ENCODE measurements around the gene LSM3.

Gene LSM3

GRCh38 chr3:14201940-14202684 is 23.5 kb downstream of the LSM3 start:
- no peak for DNase-seq

DNA sequence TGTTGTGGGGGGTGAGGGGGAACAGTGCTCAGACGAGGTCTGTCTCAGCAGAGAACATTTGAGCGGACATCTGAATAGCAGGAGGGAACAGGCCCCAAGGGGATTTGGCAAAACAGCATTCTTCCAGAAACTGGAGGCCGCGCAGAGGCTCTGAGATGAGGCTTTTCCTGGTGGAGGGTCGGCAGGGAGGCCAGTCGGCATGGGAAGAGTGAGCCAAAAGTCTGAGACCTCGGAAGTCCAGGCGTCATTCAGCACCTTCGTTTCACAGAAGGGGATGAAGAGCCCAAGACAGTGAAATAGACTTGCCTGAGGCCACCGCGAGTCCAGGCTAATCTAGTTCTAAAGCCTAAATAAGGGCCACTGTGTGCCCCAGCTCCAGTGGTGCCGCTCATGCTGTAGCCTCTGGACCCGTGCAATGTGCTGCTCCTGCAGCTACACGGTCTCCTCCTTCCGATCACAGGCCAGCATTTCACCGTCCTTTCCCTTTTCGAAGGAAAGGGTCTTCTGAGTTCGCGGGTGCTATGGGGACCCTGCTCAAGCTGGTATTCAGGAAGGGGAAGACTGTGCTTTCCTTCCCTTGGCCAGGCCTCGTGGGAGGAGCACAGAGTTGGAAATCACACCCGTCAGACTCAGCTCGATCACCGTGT is 24.4 kb downstream of the LSM3 start:
- DNase-seq = no peak

DNA sequence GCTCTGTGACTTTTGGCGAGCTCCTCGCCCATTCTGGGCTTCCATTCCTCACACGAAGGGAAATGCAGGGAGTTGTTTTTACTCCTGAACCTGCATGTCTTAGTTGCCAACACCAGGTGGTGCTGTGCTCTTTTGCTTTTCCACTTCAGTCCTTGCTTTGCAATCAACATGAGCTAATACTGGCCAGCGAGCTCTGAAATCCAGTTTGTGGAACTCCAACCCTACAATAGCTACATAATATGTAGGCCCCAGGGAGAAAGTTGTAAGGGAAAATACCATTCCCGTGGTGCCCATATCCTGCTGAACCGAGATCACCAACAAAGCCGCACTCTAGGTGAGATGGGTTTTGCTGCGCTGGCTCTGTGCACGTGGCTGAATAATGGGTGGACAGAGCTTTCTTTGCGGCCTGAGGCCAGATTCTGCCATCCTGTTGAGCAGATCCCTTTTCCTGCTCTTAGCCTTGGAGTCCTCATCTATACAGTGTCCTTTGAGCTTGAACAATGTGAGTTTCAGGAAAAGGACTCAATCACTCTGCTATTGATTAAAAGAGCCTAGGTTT is 25.0 kb downstream of the LSM3 start:
- peak; percentile 42 for DNase-seq

DNA sequence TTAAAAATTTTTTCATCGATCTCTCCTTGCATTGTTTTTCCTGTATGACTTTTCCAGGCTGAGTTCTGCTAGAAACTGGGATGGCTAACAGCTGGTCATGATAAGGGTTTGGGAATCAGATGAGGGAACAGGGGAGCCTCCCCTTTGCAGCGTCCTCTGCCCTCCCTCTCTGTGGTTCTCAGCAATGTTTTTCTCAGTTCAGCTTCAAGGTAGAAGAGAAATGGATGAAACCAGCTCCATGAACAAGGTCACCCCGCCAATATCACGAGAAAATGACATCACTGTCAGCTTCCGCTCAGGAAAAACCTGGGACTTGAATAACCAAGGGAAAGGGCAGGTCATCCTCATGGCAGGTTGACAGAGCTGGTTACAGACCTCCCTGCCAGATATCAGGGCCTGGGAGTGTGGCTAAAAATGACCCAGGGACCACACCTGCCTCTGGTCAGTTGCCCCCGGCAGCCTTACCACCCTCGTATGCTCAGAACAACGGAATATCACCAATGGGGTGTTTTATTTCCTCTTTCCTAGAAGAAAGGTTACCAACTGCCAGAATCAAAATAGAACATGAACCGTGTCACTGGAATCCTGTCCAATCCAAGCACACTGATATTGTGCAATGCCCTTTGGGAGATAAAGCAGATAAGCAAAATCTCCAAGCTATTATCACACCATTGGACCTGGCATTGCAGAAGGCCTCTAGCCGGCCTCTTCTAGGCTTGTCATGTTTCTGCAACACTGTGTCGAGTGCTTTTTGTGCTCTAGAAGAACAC is 26.1 kb downstream of the LSM3 start:
- DNase-seq = no peak

DNA sequence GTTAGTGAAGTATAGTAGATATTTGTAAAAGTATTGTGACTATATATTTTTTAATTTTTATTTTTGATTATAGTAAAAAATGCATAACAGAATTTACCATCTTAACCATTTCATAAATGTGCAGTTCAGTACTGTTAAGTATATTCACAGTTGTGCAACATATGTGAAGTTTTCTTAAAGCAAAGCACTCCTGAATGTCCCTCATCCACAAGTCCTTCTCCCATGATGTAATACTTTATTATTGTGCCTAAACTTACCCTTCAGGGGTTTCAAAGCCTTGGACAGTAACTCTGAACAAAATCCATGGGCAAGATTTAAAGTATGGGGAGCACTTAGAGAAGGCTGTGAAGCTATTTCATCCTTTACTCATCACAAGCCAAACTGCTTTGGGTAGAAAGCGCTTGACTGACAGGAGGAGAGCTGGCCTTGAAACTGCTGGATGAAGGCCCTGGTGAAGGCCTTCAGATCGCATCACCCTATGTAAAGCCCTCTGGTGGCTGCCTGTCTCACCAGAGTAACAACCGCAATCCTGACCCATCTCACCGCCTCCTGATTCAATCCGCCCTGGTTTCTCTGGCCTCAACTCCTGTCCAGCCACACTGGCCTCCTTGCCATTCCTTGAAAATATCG is 28.0 kb downstream of the LSM3 start:
- no peak for DNase-seq

DNA sequence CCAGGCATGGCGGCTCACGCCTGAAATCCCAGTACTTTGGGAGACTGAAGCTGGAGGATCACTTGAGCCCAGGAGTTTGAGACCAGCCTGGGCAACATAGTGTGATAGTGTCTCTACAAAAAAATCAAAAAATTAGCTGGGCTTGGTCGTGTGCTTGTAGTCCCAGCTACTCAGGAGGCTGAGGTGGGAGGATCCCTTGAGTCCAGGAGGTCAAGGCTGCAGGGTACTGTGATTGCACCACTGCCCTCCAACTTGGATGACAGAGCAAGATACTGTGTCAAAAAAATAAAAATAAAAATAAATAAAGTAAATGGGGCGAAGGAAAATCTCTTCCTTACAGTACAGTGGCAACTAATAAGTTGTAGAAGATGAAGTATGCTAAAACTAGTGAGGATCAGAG is 29.6 kb downstream of the LSM3 start:
- DNase-seq = no peak

- no peak for DNase-seq
These were observed 30.4 kb downstream of the LSM3 start for GRCh38 chr3:14208977-14209394.

DNA sequence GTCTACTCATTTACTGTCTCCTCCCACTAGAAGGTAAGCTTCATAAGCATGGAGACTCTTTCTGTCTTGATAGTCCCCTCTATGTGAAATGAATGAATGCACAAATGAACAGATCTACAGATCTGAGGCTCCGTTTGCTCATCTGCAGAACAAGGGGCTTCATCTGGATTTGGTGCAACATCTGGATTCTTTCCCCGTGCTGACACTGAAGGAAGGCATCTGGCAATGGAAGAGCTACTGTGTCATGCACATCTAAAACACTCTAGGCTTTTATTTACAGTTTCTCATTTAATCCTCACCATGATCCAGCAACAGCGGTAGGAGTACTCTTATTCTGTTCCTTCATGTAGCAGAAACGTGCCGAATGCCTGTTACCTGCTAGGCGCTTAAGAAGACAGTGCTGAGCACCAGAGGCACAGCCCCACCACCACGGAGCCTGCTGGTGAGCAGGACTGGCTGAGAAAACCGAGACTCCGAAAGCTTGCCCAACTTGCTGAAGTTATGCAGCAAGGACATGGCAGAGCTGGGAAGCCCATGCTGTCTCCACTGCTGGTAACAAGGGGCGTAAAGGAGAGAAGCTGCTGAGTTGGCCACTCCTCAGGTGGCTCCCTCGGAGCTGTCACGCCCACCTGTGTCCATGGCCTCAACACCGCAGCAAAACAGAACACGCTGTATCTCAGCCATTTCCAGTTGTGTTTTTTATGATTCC is 31.1 kb downstream of the LSM3 start:
- no peak for DNase-seq

GRCh38 chr3:14210290-14210688 is 31.7 kb downstream of the LSM3 start:
- no peak for DNase-seq

DNA sequence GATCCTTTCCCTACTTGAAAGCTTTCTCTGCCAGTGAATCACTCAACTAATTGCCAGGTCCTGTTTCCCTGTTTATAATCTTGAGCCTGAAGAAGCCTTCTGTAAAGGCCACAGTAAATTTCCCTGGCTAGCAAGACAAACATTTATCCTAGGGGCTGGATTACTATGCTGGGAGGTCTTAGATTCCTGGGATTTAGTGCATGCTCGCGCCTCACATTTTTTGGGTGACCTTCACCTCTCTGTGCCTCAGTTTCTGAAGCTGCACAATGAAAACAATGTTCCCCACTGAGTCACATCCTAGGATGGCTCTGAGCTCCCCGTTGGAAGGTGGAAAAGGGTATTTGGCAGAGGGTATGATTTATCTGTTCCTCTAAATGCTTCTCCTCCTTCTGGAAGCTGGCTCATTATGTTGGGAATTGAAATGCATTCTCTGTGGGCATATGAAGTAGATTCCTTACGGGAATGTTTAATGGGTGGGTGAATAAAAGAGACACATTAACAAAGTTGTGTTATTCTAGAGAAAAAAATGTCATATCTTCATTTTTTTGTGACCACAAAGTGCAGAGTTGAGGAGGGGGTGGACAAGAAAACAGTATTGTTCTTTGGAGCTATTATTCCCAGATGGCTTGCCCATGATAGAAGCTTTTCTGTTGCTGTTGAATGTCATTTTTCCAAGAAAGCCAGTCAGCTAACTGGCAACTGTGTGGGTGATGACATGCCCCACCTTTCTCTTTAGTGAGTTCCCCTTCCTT is 32.4 kb downstream of the LSM3 start:
- DNase-seq = no peak

DNA sequence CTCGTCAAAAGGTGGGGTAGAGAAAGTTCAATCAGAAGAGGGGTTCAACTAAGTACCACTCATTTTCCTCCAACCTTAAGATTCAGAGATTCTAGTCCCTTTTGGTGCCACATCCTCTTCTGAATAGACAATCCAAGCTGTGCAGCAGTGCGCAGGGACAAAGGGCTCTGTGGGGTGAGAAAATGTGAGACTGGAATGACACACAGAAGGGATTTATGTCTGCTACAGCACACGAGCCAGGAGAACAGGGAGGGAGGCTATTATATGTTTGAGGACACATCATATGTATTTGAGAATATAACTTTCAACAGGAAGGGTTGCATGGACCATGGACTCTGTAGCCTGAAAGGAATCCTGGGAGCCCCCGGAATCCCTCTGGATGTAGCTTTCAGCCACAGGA is 33.0 kb downstream of the LSM3 start:
- no peak for DNase-seq

DNA sequence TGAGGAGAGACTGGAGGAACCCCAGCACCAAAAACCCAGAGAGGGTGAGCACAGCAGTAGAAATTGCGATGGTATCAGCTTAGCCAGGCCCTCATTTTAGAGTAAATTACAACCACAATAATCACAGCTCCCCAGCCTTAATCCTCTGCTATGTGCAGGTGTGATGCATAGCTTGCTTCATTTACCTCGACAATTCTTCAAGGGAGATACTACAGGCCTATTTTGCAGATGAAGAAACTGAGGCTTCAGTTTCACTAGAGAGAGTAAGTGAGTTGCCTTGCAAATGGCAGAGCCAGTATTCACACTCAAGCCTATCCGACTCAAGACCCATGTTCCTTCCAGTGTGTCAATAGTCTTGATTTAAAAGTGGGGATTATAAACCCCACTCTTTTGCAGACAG is 33.4 kb downstream of the LSM3 start:
- no peak for DNase-seq

- no peak for DNase-seq
These were observed 34.6 kb downstream of the LSM3 start for GRCh38 chr3:14213066-14213774.

- no peak for DNase-seq
These were observed 36.1 kb downstream of the LSM3 start for GRCh38 chr3:14214764-14215163.

GRCh38 chr3:14216257-14217048 is 37.8 kb downstream of the LSM3 start:
- DNase-seq = peak; percentile 88

DNA sequence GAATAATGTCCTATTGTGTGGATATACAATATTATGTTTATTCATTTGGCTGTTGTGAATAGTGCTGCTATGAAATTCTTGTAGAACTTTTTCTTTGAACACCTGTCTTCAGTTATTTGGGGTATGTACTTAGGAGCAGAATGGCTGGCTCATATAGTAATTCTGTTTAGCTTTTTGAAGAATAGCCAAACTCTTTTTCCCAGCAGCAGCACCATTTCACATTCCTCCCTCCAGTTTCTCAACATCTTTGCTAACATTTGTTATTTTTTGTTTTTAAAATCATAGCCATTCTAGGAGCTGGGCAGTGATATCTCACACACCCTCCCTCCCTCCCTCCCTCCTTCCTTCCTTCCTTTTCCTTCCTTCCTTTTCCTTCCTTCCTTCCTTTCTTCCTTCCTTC is 39.7 kb downstream of the LSM3 start:
- no peak for DNase-seq

GRCh38 chr3:14220933-14221332 is 42.3 kb downstream of the LSM3 start:
- DNase-seq = no peak

GRCh38 chr3:14221902-14222301 is 43.3 kb downstream of the LSM3 start:
- no peak for DNase-seq

DNA sequence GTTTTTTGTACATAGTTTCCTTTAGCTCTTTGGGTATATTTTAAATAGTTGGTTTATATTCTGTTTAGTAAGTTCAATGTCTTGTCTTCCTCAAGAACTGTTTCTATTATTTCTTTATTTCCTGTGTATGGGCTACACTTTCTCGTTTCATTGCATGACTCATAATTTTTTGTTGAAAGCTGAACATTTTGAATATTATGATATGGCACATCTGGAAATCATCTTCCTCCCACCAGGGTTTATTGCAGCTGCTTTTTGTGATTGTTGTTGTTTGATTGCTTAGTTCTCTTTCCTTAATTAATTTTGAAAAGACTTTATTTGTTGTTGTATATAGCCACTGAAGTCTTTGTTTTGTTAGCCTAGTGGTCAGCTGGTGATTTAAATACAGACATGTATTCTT is 43.8 kb downstream of the LSM3 start:
- no peak for DNase-seq

DNA sequence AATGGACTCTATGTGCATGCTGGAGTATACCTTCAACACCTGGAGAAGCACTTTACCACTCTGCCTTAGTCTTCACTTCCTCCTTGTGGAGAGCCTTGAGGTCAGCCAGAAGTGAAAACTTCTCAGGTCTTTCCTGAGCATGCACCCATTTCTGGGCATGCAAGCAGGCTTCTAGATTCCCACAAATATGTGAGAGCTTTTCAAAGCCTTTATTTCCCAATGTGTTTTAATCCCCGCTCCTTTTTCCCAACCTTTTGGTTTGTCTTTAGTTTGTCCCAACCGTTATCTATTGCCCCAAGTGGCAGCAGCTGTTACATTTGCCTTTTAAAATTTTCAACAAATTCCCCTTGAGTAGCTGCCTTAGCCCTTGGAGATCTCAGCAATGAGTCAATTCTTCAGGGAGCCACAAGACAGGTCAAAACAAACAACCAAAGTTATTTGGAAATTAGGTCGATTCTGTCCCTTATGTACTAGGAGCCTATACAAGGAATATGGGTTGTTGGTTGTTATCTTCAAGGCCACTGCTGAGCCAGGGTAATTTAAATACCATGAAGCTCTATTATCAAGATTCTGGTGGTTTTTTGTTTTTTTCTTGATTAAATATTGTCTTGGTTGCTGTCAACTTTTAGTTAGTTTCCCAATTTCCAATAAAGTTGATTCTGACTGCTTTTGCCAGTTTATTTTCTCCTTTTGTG is 44.4 kb downstream of the LSM3 start:
- DNase-seq = no peak

Measured in NCI-H1105 treated with DMSO at 0.1 percent for 48 hours (cell line).